ENCODE data around the gene CARMIL1.

CARMIL1 gene

GRCh38 chr6:25402125-25402524 lies 123.0 kb downstream of the CARMIL1 start:
- Histone ChIP-seq H3K4me1 (ENCODE audit: low read length) (peaks cover 13% of the 10 kb centered on the region), H3K9ac (ENCODE audit: low read length) (no peak overlapping the region), H2AFZ (ENCODE audit: low read depth, low read length) (no peak overlapping the region), H3K36me3 (replicated peaks; ENCODE audit: low read depth, low read length) (no peaks in the 10 kb centered on the region), H4K20me1 (ENCODE audit: insufficient read depth, low read length) (no peaks in the 10 kb centered on the region), H3K4me2 (ENCODE audit: low read length) (no peak overlapping the region), H3K9me3 (ENCODE audit: insufficient read depth, low read length) (no peaks in the 10 kb centered on the region; the same call in 1 of the 2 replicates), H3K4me3 (ENCODE audit: low read length) (no peak overlapping the region), H3K79me2 (ENCODE audit: low read length) (no peaks in the 10 kb centered on the region), H3K27me3 (ENCODE audit: low read depth, low read length) (no peaks in the 10 kb centered on the region), H3K27ac (ENCODE audit: low read length) (no peak overlapping the region)
- TF ChIP-seq EZH2phosphoT487 (IDR thresholded peaks at IDR 0.05; ENCODE audit: low read depth) (no peak), CTCF (IDR thresholded peaks at IDR 0.05; ENCODE audit: low read depth, low read length) (no peak)

DNA sequence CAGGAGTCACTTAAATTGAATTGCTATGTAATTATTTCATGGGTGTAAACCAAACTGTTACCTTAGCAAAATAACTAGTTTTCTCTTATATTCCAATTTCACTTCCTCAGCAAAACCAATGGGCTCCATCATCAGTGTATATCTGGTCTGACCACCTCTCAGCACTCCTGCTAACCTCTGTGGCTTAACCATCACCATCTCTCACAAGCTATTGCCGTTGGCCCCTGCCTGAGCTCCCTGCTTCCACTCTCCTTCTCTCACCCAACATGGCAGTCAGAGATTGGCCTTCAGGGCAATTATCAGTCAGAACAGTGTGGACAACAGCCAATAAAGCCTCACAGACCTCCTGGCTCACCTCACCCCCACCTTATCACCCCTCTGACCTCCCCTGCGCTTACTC lies 124.0 kb downstream of the CARMIL1 start:
- no peaks in the 10 kb centered on the region for H3K79me2 ChIP-seq (ENCODE audit: low read length)
- no peak for TF ChIP-seq EZH2phosphoT487 (IDR thresholded peaks at IDR 0.05; ENCODE audit: low read depth)
- TF ChIP-seq CTCF (IDR thresholded peaks at IDR 0.05; ENCODE audit: low read depth, low read length), result no peak
- H3K36me3 ChIP-seq (replicated peaks; ENCODE audit: low read depth, low read length), result no peaks in the 10 kb centered on the region
- H3K9me3 ChIP-seq (ENCODE audit: insufficient read depth, low read length), result no peaks in the 10 kb centered on the region; the same call in 1 of the 2 replicates
- no peaks in the 10 kb centered on the region for H3K27me3 ChIP-seq (ENCODE audit: low read depth, low read length)
- H3K27ac ChIP-seq (ENCODE audit: low read length), result no peak overlapping the region
- no peak overlapping the region for H3K9ac ChIP-seq (ENCODE audit: low read length)
- H3K4me1 ChIP-seq (ENCODE audit: low read length), result peaks cover 13% of the 10 kb centered on the region
- no peak overlapping the region for H2AFZ ChIP-seq (ENCODE audit: low read depth, low read length)
- H3K4me3 ChIP-seq (ENCODE audit: low read length), result no peak overlapping the region
- H4K20me1 ChIP-seq (ENCODE audit: insufficient read depth, low read length), result no peaks in the 10 kb centered on the region
- no peak overlapping the region for H3K4me2 ChIP-seq (ENCODE audit: low read length)

DNA sequence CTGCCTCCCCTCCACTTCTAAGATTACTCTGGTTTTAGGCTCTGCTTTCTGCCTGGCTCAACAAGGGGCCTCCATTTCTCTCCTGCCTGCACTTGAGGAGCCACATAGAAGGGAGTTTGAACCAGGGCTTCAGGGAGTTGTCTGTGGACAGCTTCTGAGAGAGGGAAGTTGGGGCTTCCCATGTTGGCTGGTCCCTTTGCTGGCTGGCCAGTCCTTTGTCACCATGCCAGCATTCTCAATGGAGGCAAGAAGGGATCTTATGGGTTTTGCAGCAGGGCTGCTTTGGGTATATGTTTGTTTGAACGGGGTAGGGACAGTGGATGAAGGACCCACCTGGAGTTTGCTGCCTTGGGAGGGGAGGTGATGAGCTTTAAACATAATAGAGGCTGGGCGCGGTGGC lies 124.9 kb downstream of the CARMIL1 start:
- Histone ChIP-seq H3K27me3 (ENCODE audit: low read depth, low read length) (no peaks in the 10 kb centered on the region), H2AFZ (ENCODE audit: low read depth, low read length) (no peak overlapping the region), H3K4me2 (ENCODE audit: low read length) (no peak overlapping the region), H4K20me1 (ENCODE audit: insufficient read depth, low read length) (no peaks in the 10 kb centered on the region), H3K4me3 (ENCODE audit: low read length) (no peak overlapping the region), H3K27ac (ENCODE audit: low read length) (no peak overlapping the region), H3K4me1 (ENCODE audit: low read length) (peaks cover 13% of the 10 kb centered on the region), H3K36me3 (replicated peaks; ENCODE audit: low read depth, low read length) (no peaks in the 10 kb centered on the region), H3K79me2 (ENCODE audit: low read length) (no peaks in the 10 kb centered on the region), H3K9ac (ENCODE audit: low read length) (no peak overlapping the region), H3K9me3 (ENCODE audit: insufficient read depth, low read length) (no peaks in the 10 kb centered on the region; the same call in 1 of the 2 replicates)
- no peak for TF ChIP-seq CTCF (IDR thresholded peaks at IDR 0.05; ENCODE audit: low read depth, low read length)
- no peak for TF ChIP-seq EZH2phosphoT487 (IDR thresholded peaks at IDR 0.05; ENCODE audit: low read depth)

DNA sequence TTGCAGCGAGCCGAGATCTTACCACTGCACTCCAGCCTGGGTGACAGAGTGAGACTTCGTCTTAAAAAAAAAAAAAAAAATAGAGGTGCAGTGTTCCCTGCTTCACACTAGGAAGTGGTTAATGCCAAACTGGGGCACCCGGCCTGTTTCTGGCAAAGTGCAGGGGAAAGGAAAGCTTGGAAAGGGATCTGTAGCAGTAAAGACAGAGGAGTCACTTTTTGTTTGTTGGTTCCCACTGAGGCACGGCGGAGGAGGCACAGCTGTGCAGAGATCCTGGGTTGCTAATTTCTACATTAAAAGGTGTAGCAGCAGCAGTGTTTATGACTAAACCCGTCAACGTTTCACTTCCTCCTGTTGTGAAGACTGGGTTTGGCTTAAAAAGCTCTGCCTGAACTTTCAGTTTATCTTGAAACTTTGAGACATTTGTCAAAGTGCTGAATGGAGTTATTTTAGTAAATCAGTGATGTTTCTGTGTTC lies 125.6 kb downstream of the CARMIL1 start:
- no peaks in the 10 kb centered on the region for H3K79me2 ChIP-seq (ENCODE audit: low read length)
- H3K36me3 ChIP-seq (replicated peaks; ENCODE audit: low read depth, low read length), result no peaks in the 10 kb centered on the region
- H3K4me2 ChIP-seq (ENCODE audit: low read length), result peak overlapping the region; percentile 80
- TF ChIP-seq EZH2phosphoT487 (IDR thresholded peaks at IDR 0.05; ENCODE audit: low read depth), result no peak
- no peak for TF ChIP-seq CTCF (IDR thresholded peaks at IDR 0.05; ENCODE audit: low read depth, low read length)
- no peak overlapping the region for H2AFZ ChIP-seq (ENCODE audit: low read depth, low read length)
- no peak overlapping the region for H3K9ac ChIP-seq (ENCODE audit: low read length)
- no peaks in the 10 kb centered on the region for H3K27me3 ChIP-seq (ENCODE audit: low read depth, low read length)
- H4K20me1 ChIP-seq (ENCODE audit: insufficient read depth, low read length), result no peaks in the 10 kb centered on the region
- H3K27ac ChIP-seq (ENCODE audit: low read length), result no peak overlapping the region
- H3K9me3 ChIP-seq (ENCODE audit: insufficient read depth, low read length), result no peaks in the 10 kb centered on the region; the same call in 1 of the 2 replicates
- peak overlapping the region; percentile 55 for H3K4me3 ChIP-seq (ENCODE audit: low read length)
- H3K4me1 ChIP-seq (ENCODE audit: low read length), result peaks cover 13% of the 10 kb centered on the region
